Gastrocnemius medialis (tissue), 4 donors: Measurements from ENCODE around the gene RAB44. TPM values are rescaled to one million over a fixed set of nuclear protein-coding genes. Genes with fewer than 3 reads are reported as not detected.

Experiments used
- ATAC-seq, 2 donors: fragments of 150-250 bp; one replicate each; pipeline ENCODE4 v1.9.1; 2016
- DNase-seq, 2 donors: peaks; one replicate each; pipeline ENCODE4 v3.0.0-alpha.2; 2019
- H3K27ac ChIP-seq, 4 donors: fragments of 200-600 bp; sonication (generic); 1 replicate in 1 of 4; 2 replicates in 3 of 4; pipeline ENCODE4 v1.5.1; 2016 to 2018; ENCODE audit warnings: mild to moderate bottlenecking in 2 of 4, moderate library complexity in 1 of 4
- H3K27me3 ChIP-seq, 3 donors: fragments of 200-600 bp; sonication (generic) in 2 of 3; 1 replicate in 1 of 3; 2 replicates in 2 of 3; pipeline versions ENCODE4 v1.5.1 to v1.6.0; 2016 to 2019; ENCODE audit warnings: mild to moderate bottlenecking in 1 of 3, moderate library complexity in 1 of 3
- H3K36me3 ChIP-seq, 2 donors: fragments of 200-600 bp; sonication (generic) in 1 of 2; one replicate each; pipeline ENCODE4 v1.5.1; 2017 to 2018
- H3K4me1 ChIP-seq, 2 donors: fragments of 200-600 bp; sonication (generic) in 1 of 2; one replicate each; pipeline ENCODE4 v1.5.1; 2016 to 2017; ENCODE audit warnings: mild to moderate bottlenecking in 2 of 2
- H3K4me3 ChIP-seq, 4 donors: fragments of 200-600 bp; sonication (generic) in 3 of 4; 1 replicate in 1 of 4; 2 replicates in 3 of 4; pipeline ENCODE4 v1.5.1; 2016 to 2019; ENCODE audit warnings: mild to moderate bottlenecking in 2 of 4
- H3K9me3 ChIP-seq, 3 donors: fragments of 200-600 bp; sonication (generic) in 2 of 3; 1 replicate in 1 of 3; 2 replicates in 2 of 3; pipeline ENCODE4 v1.5.1; 2016 to 2019
- POLR2A ChIP-seq, 2 donors: fragments of 450-650 bp; IDR thresholded peaks; one replicate each; pipeline ENCODE4 v1.6.1; 2017; ENCODE audit warnings: antibody characterized with exemption in 2 of 2, mild to moderate bottlenecking in 2 of 2, moderate library complexity in 2 of 2
- in situ Hi-C, 4 donors: fragments of 200-750 bp; cut with MboI; loops; one replicate each; pipeline versions ENCODE4 v1.15.0 to v1.8.0; 2017; ENCODE audit warnings: low sequenced_read_pairs in 4 of 4
- intact Hi-C: fragments of 100-400 bp; cut with DNase I; formaldehyde crosslinking; loops from one replicate; pipeline ENCODE4 v1.15.1; 2023; ENCODE audit warnings: low total_unique reads
- total RNA-seq, 4 donors: library from RNA; depleted of rRNA; stranded (reverse); fragments of >200 nt; gene quantifications; one replicate each; pipeline versions ENCODE4 v1.1.0 to v1.2.3, GENCODE V29; 2016
- TF ChIP-seq, protein P1 (sequence below), 5 experiments: fragments of 450-650 bp in 3 of 5; fragments of 200-600 bp in 2 of 5; sonication (generic) in 2 of 5; IDR thresholded peaks in 4 of 5; conservative IDR thresholded peaks in 1 of 5; 1 replicate in 4 of 5; 2 replicates in 1 of 5; pipeline ENCODE4 v1.5.1; 2016 to 2019; ENCODE audit warnings: antibody characterized with exemption in 5 of 5, mild to moderate bottlenecking in 3 of 5, moderate library complexity in 3 of 5

The RAB44 gene
- total RNA-seq, 4 donors from 2014 or later = 0.09 TPM; not detected in 3

DNA sequence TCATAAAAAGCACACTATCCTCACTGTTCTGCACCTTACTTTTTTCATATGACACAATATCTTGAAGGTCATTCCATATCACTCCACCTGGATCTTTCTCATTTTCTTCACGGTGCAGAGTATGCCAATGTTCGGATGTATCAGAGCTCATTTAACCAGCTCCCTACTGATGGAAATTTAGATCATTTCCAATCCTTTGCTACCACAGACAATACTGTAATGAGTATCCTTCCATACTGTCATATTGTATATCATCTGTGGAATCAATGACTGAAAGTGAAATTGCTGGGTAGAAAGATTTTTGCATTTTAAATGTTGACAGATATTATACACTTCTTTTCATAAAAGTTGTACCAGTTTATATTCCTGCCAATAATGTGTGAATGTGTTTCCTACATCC is 2.2 kb upstream of the RAB44 start:
- ATAC-seq = no peak
- Histone ChIP-seq H3K4me3 (no peak overlapping the region), H3K27ac (no peak overlapping the region), H3K36me3 (no peaks in the 10 kb centered on the region), H3K9me3 (no peaks in the 10 kb centered on the region), H3K27me3 (no peaks in the 10 kb centered on the region), H3K4me1 (peaks cover 0 to 8% of the 10 kb centered on the region in 2 donors)
- no peak for TF ChIP-seq POLR2A (IDR thresholded peaks at IDR 0.05)
- TF ChIP-seq, protein P1, sequence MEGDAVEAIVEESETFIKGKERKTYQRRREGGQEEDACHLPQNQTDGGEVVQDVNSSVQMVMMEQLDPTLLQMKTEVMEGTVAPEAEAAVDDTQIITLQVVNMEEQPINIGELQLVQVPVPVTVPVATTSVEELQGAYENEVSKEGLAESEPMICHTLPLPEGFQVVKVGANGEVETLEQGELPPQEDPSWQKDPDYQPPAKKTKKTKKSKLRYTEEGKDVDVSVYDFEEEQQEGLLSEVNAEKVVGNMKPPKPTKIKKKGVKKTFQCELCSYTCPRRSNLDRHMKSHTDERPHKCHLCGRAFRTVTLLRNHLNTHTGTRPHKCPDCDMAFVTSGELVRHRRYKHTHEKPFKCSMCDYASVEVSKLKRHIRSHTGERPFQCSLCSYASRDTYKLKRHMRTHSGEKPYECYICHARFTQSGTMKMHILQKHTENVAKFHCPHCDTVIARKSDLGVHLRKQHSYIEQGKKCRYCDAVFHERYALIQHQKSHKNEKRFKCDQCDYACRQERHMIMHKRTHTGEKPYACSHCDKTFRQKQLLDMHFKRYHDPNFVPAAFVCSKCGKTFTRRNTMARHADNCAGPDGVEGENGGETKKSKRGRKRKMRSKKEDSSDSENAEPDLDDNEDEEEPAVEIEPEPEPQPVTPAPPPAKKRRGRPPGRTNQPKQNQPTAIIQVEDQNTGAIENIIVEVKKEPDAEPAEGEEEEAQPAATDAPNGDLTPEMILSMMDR (IDR thresholded peaks at IDR 0.05 in 4 of 5, conservative IDR thresholded peaks at IDR 0.05 in 1 of 5) = no peak
- in situ Hi-C loops (loop anchor here in 1 of 4 donors (25.0 kb wide), 1 partner anchor 258 kb away; the partner anchor contains the start of genes KCTD20 and PXT1), intact Hi-C loops (no loop called here)
- no peak for DNase-seq

DNA sequence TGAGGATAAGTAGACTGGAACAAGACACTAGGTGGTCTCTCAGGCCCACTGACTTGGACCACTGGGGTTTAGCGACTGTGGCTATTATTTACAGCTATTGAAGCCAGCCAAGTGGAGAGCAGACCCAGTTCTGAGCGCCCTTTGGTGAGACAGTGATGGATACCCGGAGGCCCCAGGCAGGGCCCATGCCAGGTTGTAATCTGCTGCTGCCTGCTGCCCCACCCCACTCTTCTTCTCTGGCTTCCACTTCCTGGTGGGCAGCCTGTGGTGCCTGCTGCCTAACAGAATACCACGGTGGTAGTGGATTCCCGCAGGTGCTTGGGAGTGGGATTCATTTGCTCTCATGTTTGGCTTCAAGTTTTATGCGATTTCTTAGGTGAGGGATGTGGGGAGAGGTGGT is 570 bp downstream of the RAB44 start:
- ATAC-seq (no peak), DNase-seq (no peak)
- TF ChIP-seq, protein P1 (IDR thresholded peaks at IDR 0.05 in 4 of 5, conservative IDR thresholded peaks at IDR 0.05 in 1 of 5) = no peak
- no peak for TF ChIP-seq POLR2A (IDR thresholded peaks at IDR 0.05)
- in situ Hi-C loops (loop anchor here in 1 of 4 donors (25.0 kb wide), 1 partner anchor 261 kb away; the partner anchor contains the start of genes KCTD20 and PXT1), intact Hi-C loops (no loop called here)
- no peaks in the 10 kb centered on the region for H3K36me3 ChIP-seq
- no peaks in the 10 kb centered on the region for H3K27me3 ChIP-seq
- H3K27ac ChIP-seq = no peak overlapping the region
- no peaks in the 10 kb centered on the region for H3K4me1 ChIP-seq
- H3K9me3 ChIP-seq = no peaks in the 10 kb centered on the region
- no peak overlapping the region for H3K4me3 ChIP-seq

DNA sequence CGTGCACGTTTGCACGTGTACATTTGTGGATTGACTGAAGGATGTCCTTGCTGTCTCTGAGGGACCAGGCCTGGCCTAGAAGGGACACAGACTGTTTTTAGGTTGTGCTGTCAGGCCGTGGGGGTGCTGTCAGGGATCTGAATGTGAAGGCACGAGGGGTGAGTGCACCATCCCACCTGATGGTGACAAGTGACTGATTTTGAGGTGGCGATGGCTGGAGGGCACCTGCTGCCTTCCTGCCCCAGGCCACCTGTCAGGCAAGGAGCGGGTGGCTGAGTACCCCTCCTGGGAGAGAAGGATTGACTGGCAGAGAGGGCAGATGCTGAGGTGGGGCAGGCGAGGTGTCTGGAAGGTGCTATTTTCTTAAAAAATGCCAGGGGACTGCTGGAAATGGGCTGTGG is 1.2 kb downstream of the RAB44 start:
- in situ Hi-C loops = loop anchor here in 1 of 4 donors (25.0 kb wide), 1 partner anchor 262 kb away; the partner anchor contains the start of genes KCTD20 and PXT1
- Histone ChIP-seq H3K27me3 (no peaks in the 10 kb centered on the region), H3K9me3 (no peaks in the 10 kb centered on the region), H3K27ac (no peak overlapping the region), H3K4me3 (no peak overlapping the region), H3K36me3 (no peaks in the 10 kb centered on the region), H3K4me1 (no peaks in the 10 kb centered on the region)
- intact Hi-C loops = no loop called here
- ATAC-seq = no peak
- TF ChIP-seq POLR2A (IDR thresholded peaks at IDR 0.05) = no peak
- TF ChIP-seq, protein P1 (IDR thresholded peaks at IDR 0.05 in 4 of 5, conservative IDR thresholded peaks at IDR 0.05 in 1 of 5) = no peak
- no peak for DNase-seq

DNA sequence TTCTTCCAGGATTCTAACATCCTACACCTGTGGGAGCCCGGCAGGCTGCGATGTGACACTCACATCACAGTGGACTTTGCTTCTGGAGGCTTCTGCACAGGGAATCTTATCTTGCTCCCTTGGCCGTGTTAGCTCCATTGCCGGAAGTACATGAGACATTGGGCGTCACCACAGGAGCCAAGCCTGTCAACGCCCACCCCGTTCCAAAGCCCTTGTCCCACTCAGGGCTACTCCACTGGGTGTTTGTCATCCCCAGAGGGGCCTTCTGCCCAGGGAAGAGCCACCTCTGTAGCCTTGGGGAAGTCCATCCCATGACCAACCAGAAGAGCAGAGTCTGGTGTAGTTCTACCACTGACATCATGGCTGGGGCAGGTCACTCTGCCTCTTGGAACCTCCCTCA is 1.7 kb downstream of the RAB44 start:
- DNase-seq = no peak
- ATAC-seq = no peak
- Histone ChIP-seq H3K36me3 (no peaks in the 10 kb centered on the region), H3K9me3 (no peaks in the 10 kb centered on the region), H3K27ac (no peak overlapping the region), H3K4me1 (no peaks in the 10 kb centered on the region), H3K27me3 (no peaks in the 10 kb centered on the region), H3K4me3 (no peak overlapping the region)
- in situ Hi-C loops = loop anchor here in 1 of 4 donors (25.0 kb wide), 1 partner anchor 262 kb away; the partner anchor contains the start of genes KCTD20 and PXT1
- TF ChIP-seq POLR2A (IDR thresholded peaks at IDR 0.05) = no peak
- TF ChIP-seq, protein P1 (IDR thresholded peaks at IDR 0.05 in 4 of 5, conservative IDR thresholded peaks at IDR 0.05 in 1 of 5) = no peak
- intact Hi-C loops = no loop called here
